Measurements from ENCODE around the gene TRPM2.

DNA sequence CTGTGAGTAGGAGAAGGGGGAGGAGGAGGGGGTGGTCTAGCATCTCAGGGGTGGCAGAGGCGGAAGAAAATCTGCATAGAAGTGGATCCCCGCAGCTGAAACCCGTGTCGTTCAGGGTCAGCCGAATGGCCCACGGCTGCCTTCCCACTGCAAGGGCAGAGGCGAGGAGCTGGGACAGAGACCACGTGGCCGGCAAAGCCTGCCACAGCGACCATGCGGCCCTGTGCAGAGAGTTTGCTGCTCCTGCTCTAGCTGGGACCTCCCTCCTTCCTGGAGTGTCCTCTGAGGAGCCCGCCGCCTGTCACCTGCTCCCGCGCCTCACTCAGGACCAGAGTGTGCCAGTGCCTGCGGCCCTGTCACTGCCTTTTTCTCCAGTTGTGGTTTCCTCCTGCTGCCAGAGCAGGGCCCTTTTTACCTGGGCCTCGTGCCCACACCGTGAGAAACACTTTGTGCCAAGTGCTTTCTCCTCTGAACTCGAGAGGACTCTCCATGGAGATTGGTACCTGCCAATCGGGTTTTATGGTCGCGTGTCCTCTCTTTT lies 5.4 kb upstream of the TRPM2 start:
- TF ChIP-seq, protein P1, sequence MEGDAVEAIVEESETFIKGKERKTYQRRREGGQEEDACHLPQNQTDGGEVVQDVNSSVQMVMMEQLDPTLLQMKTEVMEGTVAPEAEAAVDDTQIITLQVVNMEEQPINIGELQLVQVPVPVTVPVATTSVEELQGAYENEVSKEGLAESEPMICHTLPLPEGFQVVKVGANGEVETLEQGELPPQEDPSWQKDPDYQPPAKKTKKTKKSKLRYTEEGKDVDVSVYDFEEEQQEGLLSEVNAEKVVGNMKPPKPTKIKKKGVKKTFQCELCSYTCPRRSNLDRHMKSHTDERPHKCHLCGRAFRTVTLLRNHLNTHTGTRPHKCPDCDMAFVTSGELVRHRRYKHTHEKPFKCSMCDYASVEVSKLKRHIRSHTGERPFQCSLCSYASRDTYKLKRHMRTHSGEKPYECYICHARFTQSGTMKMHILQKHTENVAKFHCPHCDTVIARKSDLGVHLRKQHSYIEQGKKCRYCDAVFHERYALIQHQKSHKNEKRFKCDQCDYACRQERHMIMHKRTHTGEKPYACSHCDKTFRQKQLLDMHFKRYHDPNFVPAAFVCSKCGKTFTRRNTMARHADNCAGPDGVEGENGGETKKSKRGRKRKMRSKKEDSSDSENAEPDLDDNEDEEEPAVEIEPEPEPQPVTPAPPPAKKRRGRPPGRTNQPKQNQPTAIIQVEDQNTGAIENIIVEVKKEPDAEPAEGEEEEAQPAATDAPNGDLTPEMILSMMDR (IDR thresholded peaks at IDR 0.05 in 4 of 5, conservative IDR thresholded peaks at IDR 0.05 in 1 of 5) = no peak
- no peak for TF ChIP-seq POLR2A (IDR thresholded peaks at IDR 0.05)
